Measurements from ENCODE around the gene RBL2. TPM values are rescaled to one million over a fixed set of nuclear protein-coding genes. Genes with fewer than 3 reads are reported as not detected.

Gene RBL2
- total RNA-seq, 6 donors from 2014 or later, result 69.2 to 164 (median 84.9) TPM

- Histone ChIP-seq H3K27me3 (no peaks in the 10 kb centered on the region), H3K9me3 (no peaks in the 10 kb centered on the region), H3K4me1 (no peaks in the 10 kb centered on the region), H3K27ac (no peak overlapping the region), H3K4me3 (no peak overlapping the region), H3K36me3 (peaks cover 29 to 96% (median 62%) of the 10 kb centered on the region in 4 donors)
- no peak for DNase-seq
- WGBS, 2 donors, result 87 to 95% methylated on average over 8 of the region's 8 CpGs
- ATAC-seq (ENCODE audit: low FRiP score in 2 of 2), result no peak
- no peak for TF ChIP-seq CTCF (IDR thresholded peaks at IDR 0.05)
- TF ChIP-seq POLR2AphosphoS5 (IDR thresholded peaks at IDR 0.05), result no peak
These were observed 24.4 kb downstream of the RBL2 start for GRCh38 chr16:53458635-53459034.

- H3K9me3 ChIP-seq, result no peaks in the 10 kb centered on the region
- H3K36me3 ChIP-seq, result peaks cover 20 to 98% (median 67%) of the 10 kb centered on the region in 4 donors
- ATAC-seq (ENCODE audit: low FRiP score in 2 of 2), result no peak
- no peaks in the 10 kb centered on the region for H3K4me1 ChIP-seq
- H3K4me3 ChIP-seq, result no peak overlapping the region
- H3K27ac ChIP-seq, result no peak overlapping the region
- no peak for TF ChIP-seq CTCF (IDR thresholded peaks at IDR 0.05)
- TF ChIP-seq POLR2AphosphoS5 (IDR thresholded peaks at IDR 0.05), result no peak
- TF ChIP-seq POLR2A (IDR thresholded peaks at IDR 0.05), result no peak
- TF ChIP-seq EP300 (IDR thresholded peaks at IDR 0.05), result no peak
- 63 to 65% methylated on average over 6 of the region's 6 CpGs for whole genome bisulfite sequencing, 2 donors
- no peaks in the 10 kb centered on the region for H3K27me3 ChIP-seq
- no peak for DNase-seq
These were observed 31.5 kb downstream of the RBL2 start for GRCh38 chr16:53465606-53466280.

- ATAC-seq (ENCODE audit: low FRiP score in 2 of 2), result no peak
- H3K27ac ChIP-seq, result no peak overlapping the region
- no peaks in the 10 kb centered on the region for H3K4me1 ChIP-seq
- no peaks in the 10 kb centered on the region for H3K27me3 ChIP-seq
- no peak overlapping the region for H3K4me3 ChIP-seq
- no peak for DNase-seq
- 91 to 93% methylated on average over 2 of the region's 2 CpGs for WGBS, 2 donors
- no peaks in the 10 kb centered on the region for H3K9me3 ChIP-seq
- no peak for TF ChIP-seq POLR2A (IDR thresholded peaks at IDR 0.05)
- no peak for TF ChIP-seq POLR2AphosphoS5 (IDR thresholded peaks at IDR 0.05)
- TF ChIP-seq CTCF (IDR thresholded peaks at IDR 0.05), result no peak
- TF ChIP-seq EP300 (IDR thresholded peaks at IDR 0.05), result no peak
- peaks cover 25 to 90% (median 33%) of the 10 kb centered on the region in 4 donors for H3K36me3 ChIP-seq
These were observed 42.6 kb downstream of the RBL2 start for GRCh38 chr16:53476867-53477266.

- TF ChIP-seq EP300 (IDR thresholded peaks at IDR 0.05) (no peak), POLR2A (IDR thresholded peaks at IDR 0.05) (no peak), CTCF (IDR thresholded peaks at IDR 0.05) (no peak), POLR2AphosphoS5 (IDR thresholded peaks at IDR 0.05) (no peak)
- DNase-seq, result no peak
- ATAC-seq (ENCODE audit: low FRiP score in 2 of 2), result no peak
- 97 to 99% methylated on average over 5 of the region's 5 CpGs for WGBS, 2 donors
- no peaks in the 10 kb centered on the region for H3K4me1 ChIP-seq
- H3K27me3 ChIP-seq, result no peaks in the 10 kb centered on the region
- peaks cover 26 to 94% (median 42%) of the 10 kb centered on the region in 4 donors for H3K36me3 ChIP-seq
- H3K27ac ChIP-seq, result no peak overlapping the region
- no peaks in the 10 kb centered on the region for H3K9me3 ChIP-seq
- no peak overlapping the region for H3K4me3 ChIP-seq
These were observed 44.7 kb downstream of the RBL2 start for GRCh38 chr16:53478965-53479364.

- ATAC-seq (ENCODE audit: low FRiP score in 2 of 2) (no peak), DNase-seq (no peak)
- TF ChIP-seq EP300 (IDR thresholded peaks at IDR 0.05) (no peak), CTCF (IDR thresholded peaks at IDR 0.05) (no peak), POLR2AphosphoS5 (IDR thresholded peaks at IDR 0.05) (no peak), POLR2A (IDR thresholded peaks at IDR 0.05) (no peak)
- no peaks in the 10 kb centered on the region for H3K27me3 ChIP-seq
- H3K4me1 ChIP-seq, result no peaks in the 10 kb centered on the region
- H3K27ac ChIP-seq, result peak overlapping the region in 1 of 4 donors; percentile 16
- no peaks in the 10 kb centered on the region for H3K9me3 ChIP-seq
- H3K36me3 ChIP-seq, result peaks cover 32 to 94% (median 48%) of the 10 kb centered on the region in 4 donors
- no peak overlapping the region for H3K4me3 ChIP-seq
- 89 to 100% methylated on average over 1 of the region's 1 CpG for WGBS, 2 donors
These were observed 46.1 kb downstream of the RBL2 start for GRCh38 chr16:53480394-53480793.

Data from upper lobe of left lung (tissue), 6 donors.